SK-N-SH (cell line): ENCODE measurements around the gene NYAP2. TPM values are rescaled to one million over a fixed set of nuclear protein-coding genes. Genes with fewer than 3 reads are reported as not detected.

Source experiments
- CTCF ChIA-PET: fragments of 300-600, 350-600 bp; formaldehyde crosslinking; extraction: SDS; loops from one replicate; lab custom pipeline; 2021; lab: Yijun Ruan, JAX
- POLR2A ChIA-PET: fragments of 350-600 bp; sonication (Branson Sonifier 250); formaldehyde crosslinking; extraction: SDS; loops from one replicate; lab custom pipeline; 2020; ENCODE audit warnings: antibody characterized with exemption, inconsistent platforms; lab: Yijun Ruan, JAX
- DNase-seq: peaks from one replicate; pipeline ENCODE4 v3.0.0; 2012
- H2AFZ ChIP-seq: fragments of 200-600 bp; sonication (generic); 2 replicates; pipeline ENCODE4 v1.8.1; 2016; ENCODE audit warnings: antibody characterized with exemption, mild to moderate bottlenecking, low read depth
- H3F3A ChIP-seq: fragments of 200-600 bp; sonication (generic); replicated peaks from 2 replicates; pipeline ENCODE3; 2016; ENCODE audit warnings: antibody characterized with exemption, mild to moderate bottlenecking; ENCODE audit not compliant: insufficient read depth
- H3K27ac ChIP-seq, 2 experiments: fragments of 200-500 bp in 1 of 2; fragments of 200-600 bp in 1 of 2; sonication (Bioruptor generic) in 1 of 2; sonication (generic), shearing (Covaris generic) in 1 of 2; 2 replicates each; pipeline versions ENCODE4 v1.5.1 to v1.6.1; 2014 to 2016; ENCODE audit warnings: low read depth in 2 of 2, inconsistent platforms in 1 of 2, low read length in 1 of 2, mild to moderate bottlenecking in 1 of 2, mixed read lengths in 1 of 2
- H3K27me3 ChIP-seq: fragments of 200-600 bp; sonication (generic), shearing (Covaris generic); 2 replicates; pipeline ENCODE4 v1.6.1; 2016; ENCODE audit warnings: mixed run types; ENCODE audit not compliant: insufficient read depth
- H3K36me3 ChIP-seq, 2 experiments: fragments of 200-500 bp in 1 of 2; fragments of 200-600 bp in 1 of 2; sonication (Bioruptor generic) in 1 of 2; sonication (generic) in 1 of 2; replicated peaks in 1 of 2; 2 replicates each; pipeline versions ENCODE3 to v1.5.1; 2014 to 2016; ENCODE audit warnings: low read length in 1 of 2, mild to moderate bottlenecking in 1 of 2; ENCODE audit not compliant: insufficient read depth in 2 of 2, control insufficient read depth in 1 of 2
- H3K4me1 ChIP-seq, 2 experiments: fragments of 200-500 bp in 1 of 2; fragments of 200-600 bp in 1 of 2; sonication (Bioruptor generic) in 1 of 2; sonication (generic), shearing (Covaris generic) in 1 of 2; 2 replicates each; pipeline versions ENCODE4 v1.5.1 to v1.6.1; 2014 to 2016; ENCODE audit warnings: low read depth in 1 of 2, low read length in 1 of 2, mixed run types in 1 of 2; ENCODE audit not compliant: insufficient read depth in 2 of 2, control insufficient read depth in 1 of 2
- H3K4me2 ChIP-seq: fragments of 200-600 bp; sonication (generic), shearing (Covaris generic); 2 replicates; pipeline ENCODE4 v1.6.1; 2017; ENCODE audit warnings: mixed run types
- H3K4me3 ChIP-seq, 2 experiments: fragments of 200-500 bp in 1 of 2; fragments of 200-600 bp in 1 of 2; sonication (Bioruptor generic) in 1 of 2; sonication (generic), shearing (Covaris generic) in 1 of 2; 2 replicates each; pipeline versions ENCODE4 v1.5.1 to v1.8.1; 2014 to 2016; ENCODE audit warnings: low read depth in 2 of 2, inconsistent platforms in 1 of 2, low read length in 1 of 2, mild to moderate bottlenecking in 1 of 2, mixed read lengths in 1 of 2, moderate library complexity in 1 of 2
- H3K79me2 ChIP-seq: fragments of 200-600 bp; sonication (generic); 2 replicates; pipeline ENCODE4 v1.8.1; 2017; ENCODE audit warnings: mild to moderate bottlenecking; ENCODE audit not compliant: insufficient read depth
- H3K9ac ChIP-seq: fragments of 200-600 bp; sonication (generic); 2 replicates; pipeline ENCODE4 v1.6.1; 2017; ENCODE audit warnings: mixed run types
- H3K9me2 ChIP-seq: fragments of 200-600 bp; sonication (generic); 2 replicates; pipeline ENCODE4 v1.6.1; 2017; ENCODE audit warnings: mixed run types
- H3K9me3 ChIP-seq: fragments of 200-600 bp; sonication (generic); 2 replicates; pipeline ENCODE4 v1.6.1; 2017; ENCODE audit warnings: mixed run types, mild to moderate bottlenecking, moderate library complexity
- H4K20me1 ChIP-seq: fragments of 200-600 bp; sonication (generic); 2 replicates; pipeline ENCODE4 v1.6.1; 2017; ENCODE audit warnings: mild to moderate bottlenecking, mixed run types; ENCODE audit not compliant: insufficient read depth
- CHD2 ChIP-seq: fragments of 150-350 bp; IDR thresholded peaks from 2 replicates; pipeline ENCODE4 v1.6.1; 2018; ENCODE audit warnings: low read length; ENCODE audit not compliant: partially characterized antibody
- ELF1 ChIP-seq: IDR thresholded peaks from 2 replicates; pipeline ENCODE4 v1.4.0; 2012
- EZH2phosphoT487 ChIP-seq: fragments of 200-600 bp; sonication (generic); IDR thresholded peaks from 2 replicates; pipeline ENCODE4 v1.6.1; 2017; ENCODE audit warnings: low read depth, mixed run types, mild to moderate bottlenecking, antibody characterized with exemption, moderate library complexity, borderline replicate concordance
- FOSL2 ChIP-seq: IDR thresholded peaks from 2 replicates; pipeline ENCODE4 v1.4.0; 2012; ENCODE audit warnings: low read depth, mild to moderate bottlenecking, moderate library complexity, borderline replicate concordance
- FOXJ3 ChIP-seq: sonication (generic); formaldehyde crosslinking; IDR thresholded peaks from 2 replicates; pipeline ENCODE4 v1.5.1; 2020; ENCODE audit warnings: mild to moderate bottlenecking, missing genetic modification reagents
- GABPA ChIP-seq: IDR thresholded peaks from 2 replicates; pipeline ENCODE4 v1.4.0; 2012; ENCODE audit warnings: low read depth, mild to moderate bottlenecking
- GATA2 ChIP-seq: sonication (generic); formaldehyde crosslinking; IDR thresholded peaks from 2 replicates; pipeline ENCODE4 v1.5.0; 2020; ENCODE audit warnings: mild to moderate bottlenecking, missing genetic modification reagents
- IRF3 ChIP-seq: fragments of 150-350 bp; IDR thresholded peaks from 2 replicates; pipeline ENCODE4 v1.6.1; 2016; ENCODE audit warnings: mild to moderate bottlenecking, low read depth, low read length
- JUND ChIP-seq: IDR thresholded peaks from 2 replicates; pipeline ENCODE4 v1.4.0; 2012
- MEF2A ChIP-seq: IDR thresholded peaks from 2 replicates; pipeline ENCODE4 v1.4.0; 2012; ENCODE audit warnings: low read depth, borderline replicate concordance
- POLR2AphosphoS5 ChIP-seq: IDR thresholded peaks from 2 replicates; pipeline ENCODE4 v1.6.1; 2012; ENCODE audit warnings: low read depth, low read length
- REST ChIP-seq: IDR thresholded peaks from 2 replicates; pipeline ENCODE4 v1.6.1; 2012; ENCODE audit warnings: mild to moderate bottlenecking, low read depth, low read length, moderate library complexity
- RFX5 ChIP-seq: IDR thresholded peaks from 2 replicates; pipeline ENCODE4 v1.6.1; 2012; ENCODE audit warnings: mild to moderate bottlenecking, improper control_type of control experiment, low read length
- SIN3A ChIP-seq: IDR thresholded peaks from 2 replicates; pipeline ENCODE4 v1.6.1; 2012; ENCODE audit warnings: low read depth, mild to moderate bottlenecking, low read length, moderate library complexity, borderline replicate concordance
- SMC3 ChIP-seq: IDR thresholded peaks from 2 replicates; pipeline ENCODE4 v1.6.1; 2012; ENCODE audit warnings: low read depth, low read length, improper control_type of control experiment
- TAF1 ChIP-seq: IDR thresholded peaks from 2 replicates; pipeline ENCODE4 v1.6.1; 2012; ENCODE audit warnings: low read depth, mild to moderate bottlenecking, low read length, moderate library complexity, borderline replicate concordance
- TCF12 ChIP-seq: IDR thresholded peaks from 2 replicates; pipeline ENCODE4 v1.4.0; 2012
- YY1 ChIP-seq: IDR thresholded peaks from 2 replicates; pipeline ENCODE4 v1.4.0; 2012; ENCODE audit warnings: low read depth, mild to moderate bottlenecking
- ZBTB33 ChIP-seq: IDR thresholded peaks from 2 replicates; pipeline ENCODE4 v1.4.0; 2012; ENCODE audit warnings: low read depth, borderline replicate concordance
- polyA plus RNA-seq, 3 experiments: library from polyadenylated mRNA; depleted of rRNA; stranded (reverse); fragments of >200 nt; gene quantifications; 2 replicates each; pipeline ENCODE4 v1.2.3, GENCODE V29; 2012
- TF ChIP-seq, protein P1 (sequence below): fragments of 150-350 bp; IDR thresholded peaks from 2 replicates; pipeline ENCODE4 v1.6.1; 2017; ENCODE audit warnings: antibody characterized with exemption, low read length, low read depth, borderline replicate concordance

NYAP2 gene
- polyA plus RNA-seq, 1 of the 3 experiments (the other 2 are of a cell fraction), result not detected

- Histone ChIP-seq H4K20me1 (no peaks in the 10 kb centered on the region), H3K27ac (no peak overlapping the region), H3K9ac (no peak overlapping the region), H3K4me2 (no peak overlapping the region), H3F3A (no peaks in the 10 kb centered on the region), H3K79me2 (no peaks in the 10 kb centered on the region), H3K9me3 (no peaks in the 10 kb centered on the region), H3K4me3 (no peak overlapping the region), H3K4me1 (no peaks in the 10 kb centered on the region), H3K36me3 (no peaks in the 10 kb centered on the region), H3K27me3 (no peaks in the 10 kb centered on the region), H2AFZ (no peak overlapping the region), H3K9me2 (no peaks in the 10 kb centered on the region)
- ChIA-PET POLR2A (no interaction called here), CTCF (interaction anchor here (1.1 to 2.1 kb wide), 2 partner anchors 9 to 13 kb away, joined by 3 to 5 read pairs; no protein-coding TSS in a partner anchor)
- DNase-seq, result no peak
- TF ChIP-seq YY1 (no peak), SMC3 (no peak), FOSL2 (no peak), ELF1 (no peak), TCF12 (no peak), MEF2A (no peak), RFX5 (no peak), SIN3A (no peak), POLR2AphosphoS5 (no peak), TAF1 (no peak), GATA2 (CRISPR knock-in tag) (no peak), GABPA (no peak), JUND (no peak), ZBTB33 (no peak), FOXJ3 (no peak), CHD2 (no peak), REST (no peak), IRF3 (no peak), EZH2phosphoT487 (no peak)
- TF ChIP-seq, protein P1, sequence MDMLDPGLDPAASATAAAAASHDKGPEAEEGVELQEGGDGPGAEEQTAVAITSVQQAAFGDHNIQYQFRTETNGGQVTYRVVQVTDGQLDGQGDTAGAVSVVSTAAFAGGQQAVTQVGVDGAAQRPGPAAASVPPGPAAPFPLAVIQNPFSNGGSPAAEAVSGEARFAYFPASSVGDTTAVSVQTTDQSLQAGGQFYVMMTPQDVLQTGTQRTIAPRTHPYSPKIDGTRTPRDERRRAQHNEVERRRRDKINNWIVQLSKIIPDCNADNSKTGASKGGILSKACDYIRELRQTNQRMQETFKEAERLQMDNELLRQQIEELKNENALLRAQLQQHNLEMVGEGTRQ, result no peak
These were observed 279.3 kb downstream of the NYAP2 start for GRCh38 chr2:225678792-225679191.
